HG03045 (cell line): ENCODE results near the gene MED13L.
"Not testable (repeated sequence)": the region's sequence is repeated elsewhere in the genome, so short reads cannot be mapped to it uniquely, and the experiment has no call there.

Source experiments
- ATAC-seq: cut with Tn5 transposase; IDR thresholded peaks from one replicate; pipeline ENCODE4 v1.9.1; 2021; ENCODE audit warnings: mild to moderate bottlenecking, moderate library complexity; ENCODE audit not compliant: unreplicated experiment

MED13L gene

DNA sequence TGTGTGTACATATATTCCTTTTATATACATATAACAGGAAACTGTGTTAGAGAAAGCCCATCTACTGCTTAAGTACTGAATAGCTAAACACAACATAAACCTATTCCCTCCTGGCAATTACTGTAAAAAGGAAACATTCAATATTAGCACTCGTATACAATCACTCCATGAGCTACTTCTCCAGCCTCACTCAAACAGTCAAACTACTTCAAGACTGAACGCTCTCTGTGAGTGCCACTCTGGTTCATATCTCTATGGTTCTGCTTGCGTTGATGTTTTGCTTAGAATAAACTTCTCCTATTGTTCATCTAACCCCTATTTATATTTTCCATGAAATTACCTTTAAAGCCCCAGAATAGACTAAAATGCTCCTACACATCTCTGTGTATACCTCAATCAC, 243.7 kb downstream of the MED13L start:
- ATAC-seq: no peak

DNA sequence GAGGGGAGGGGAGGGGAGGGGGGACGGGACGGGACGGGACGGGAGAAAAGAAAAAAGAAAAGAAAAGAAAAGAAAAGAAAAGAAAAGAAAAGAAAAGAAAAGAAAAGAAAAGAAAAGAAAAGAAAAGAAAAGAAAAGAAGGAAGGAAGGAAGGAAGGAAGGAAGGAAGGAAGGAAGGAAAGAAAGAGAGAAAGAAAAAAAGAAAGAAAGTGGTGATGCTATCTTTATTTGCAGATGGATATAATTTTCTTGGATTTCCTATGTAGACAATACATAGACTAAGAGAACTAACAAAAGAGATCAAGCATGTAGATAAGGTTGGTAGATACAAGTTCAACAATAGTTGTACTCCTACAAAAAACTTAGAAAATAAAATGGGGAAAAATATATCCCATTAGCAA, 245.9 kb downstream of the MED13L start:
- not testable (repeated sequence) for ATAC-seq

GRCh38 chr12:116028619-116029018, 248.9 kb downstream of the MED13L start:
- ATAC-seq: no peak

- ATAC-seq: no peak
These were observed 250.0 kb downstream of the MED13L start for GRCh38 chr12:116027551-116027821.

GRCh38 chr12:116026768-116027550, 250.5 kb downstream of the MED13L start:
- ATAC-seq: no peak

- ATAC-seq: no peak
These were observed 251.1 kb downstream of the MED13L start for GRCh38 chr12:116026346-116026745.

DNA sequence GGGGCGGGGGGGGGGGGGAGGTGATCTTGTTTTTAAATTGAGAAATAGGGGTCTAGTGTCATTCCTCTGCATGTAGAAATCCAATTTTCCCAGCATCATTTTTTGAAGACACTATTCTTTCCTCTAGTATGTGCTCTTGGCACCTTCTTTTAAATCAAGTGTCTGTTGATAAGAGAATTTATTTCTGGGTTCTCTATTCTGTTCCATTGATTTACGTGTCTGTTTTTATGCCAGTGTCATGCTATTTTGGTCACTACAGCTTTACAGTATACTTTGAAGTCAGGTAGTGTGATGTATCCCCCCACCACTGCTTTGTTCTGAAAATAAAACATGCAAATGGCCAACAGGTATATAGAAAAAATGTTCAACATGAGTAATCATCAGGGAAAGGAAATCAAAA, 252.7 kb downstream of the MED13L start:
- ATAC-seq: no peak

GRCh38 chr12:116019415-116019814, 258.1 kb downstream of the MED13L start:
- no peak for ATAC-seq

DNA sequence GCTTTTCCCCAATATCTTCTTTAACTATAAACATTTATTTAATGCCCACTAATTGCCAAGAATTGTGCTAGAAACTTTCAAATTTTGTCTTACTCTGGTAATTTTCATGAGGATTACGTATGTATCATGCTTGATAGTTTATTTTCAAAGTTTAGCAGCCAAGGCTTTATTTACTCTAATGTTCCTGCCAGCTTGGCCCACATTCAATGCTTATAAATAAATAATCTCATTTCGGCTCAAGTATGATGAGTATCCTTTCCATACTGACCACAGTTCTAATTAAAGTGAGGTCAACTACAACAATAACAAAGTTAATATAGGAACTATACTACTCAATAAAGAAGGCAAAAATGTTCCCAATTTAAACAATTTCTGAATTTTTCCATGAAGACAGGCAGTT, 259.2 kb downstream of the MED13L start:
- ATAC-seq: no peak

DNA sequence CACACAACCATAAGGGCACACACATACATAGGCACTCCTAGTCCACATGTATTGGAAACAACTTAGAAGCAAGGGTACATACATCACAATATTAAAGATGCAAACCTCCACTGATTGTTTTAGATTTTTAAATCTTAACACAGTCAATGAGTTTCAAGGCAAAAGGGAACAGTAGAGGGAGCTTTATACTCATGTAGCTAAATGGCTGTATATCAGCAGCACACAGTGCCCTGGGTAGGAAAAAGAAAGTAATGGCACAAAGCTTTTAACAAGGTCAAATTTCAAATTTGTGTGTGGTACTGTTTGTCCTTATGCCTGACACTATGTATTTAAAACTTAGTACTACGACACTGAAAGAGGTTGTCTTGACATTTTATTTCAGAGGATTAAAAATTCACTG, 262.0 kb downstream of the MED13L start:
- no peak for ATAC-seq

DNA sequence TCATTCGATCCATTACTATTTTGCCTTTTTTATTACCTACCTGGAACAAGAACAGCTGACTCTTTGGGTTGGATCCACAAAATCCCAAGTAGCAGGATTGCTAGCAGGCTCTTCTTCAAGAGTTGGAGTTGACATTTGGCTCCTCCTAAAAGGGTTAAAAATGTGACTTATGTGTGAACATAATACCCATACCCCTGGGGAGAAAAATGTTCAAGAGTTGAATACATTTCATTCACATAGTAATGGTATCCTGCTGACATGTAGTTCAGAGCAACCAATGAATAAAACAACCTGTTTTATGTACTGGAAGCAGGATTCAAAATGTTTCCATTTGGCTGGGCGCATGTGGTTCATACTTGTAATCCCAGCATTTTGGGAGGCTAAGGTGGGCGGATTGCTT, 264.7 kb downstream of the MED13L start:
- ATAC-seq: no peak

DNA sequence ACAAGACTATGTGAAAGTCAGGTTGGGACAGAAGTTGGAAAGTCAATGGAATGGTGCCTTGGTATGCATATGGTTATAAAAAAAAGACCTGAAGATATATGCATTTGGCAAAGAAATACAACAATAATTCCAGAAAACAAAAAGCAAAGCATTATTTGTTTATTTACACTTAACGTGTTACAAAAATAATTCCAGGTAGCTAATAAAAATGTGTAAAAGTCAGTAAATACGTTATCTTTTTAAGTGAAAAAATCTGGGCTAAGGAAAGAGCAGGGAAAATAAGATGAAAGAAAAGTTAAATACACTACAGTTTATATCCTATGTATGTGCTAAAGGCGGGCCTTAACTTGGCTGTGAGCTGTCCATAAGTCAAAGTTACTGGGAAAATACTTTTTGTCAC, 266.3 kb downstream of the MED13L start:
- ATAC-seq: no peak

- ATAC-seq: no peak
These were observed 267.0 kb downstream of the MED13L start for GRCh38 chr12:116010467-116010866.

DNA sequence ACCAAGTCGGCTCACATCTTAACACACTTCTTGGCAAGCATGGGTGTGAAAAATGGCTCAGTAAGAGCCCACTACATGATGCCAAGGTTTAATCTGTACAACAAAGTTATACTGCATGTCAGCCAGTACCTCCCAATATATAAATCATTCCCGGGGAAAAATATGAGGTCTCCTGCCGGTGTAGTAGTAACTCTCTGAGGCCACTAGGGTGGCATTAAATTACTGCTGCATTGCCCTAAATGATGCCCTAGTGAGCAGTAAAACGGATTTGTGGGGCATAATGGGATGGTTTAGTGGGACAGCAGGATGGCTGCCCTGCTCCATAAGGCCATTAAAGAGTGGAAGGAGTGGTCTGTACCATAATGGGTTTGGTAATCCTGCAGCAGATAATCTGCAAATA, 267.7 kb downstream of the MED13L start:
- no peak for ATAC-seq

- no peak for ATAC-seq
These were observed 271.4 kb downstream of the MED13L start for GRCh38 chr12:116006141-116006540.

GRCh38 chr12:116002890-116003536, 274.5 kb downstream of the MED13L start:
- no peak for ATAC-seq

DNA sequence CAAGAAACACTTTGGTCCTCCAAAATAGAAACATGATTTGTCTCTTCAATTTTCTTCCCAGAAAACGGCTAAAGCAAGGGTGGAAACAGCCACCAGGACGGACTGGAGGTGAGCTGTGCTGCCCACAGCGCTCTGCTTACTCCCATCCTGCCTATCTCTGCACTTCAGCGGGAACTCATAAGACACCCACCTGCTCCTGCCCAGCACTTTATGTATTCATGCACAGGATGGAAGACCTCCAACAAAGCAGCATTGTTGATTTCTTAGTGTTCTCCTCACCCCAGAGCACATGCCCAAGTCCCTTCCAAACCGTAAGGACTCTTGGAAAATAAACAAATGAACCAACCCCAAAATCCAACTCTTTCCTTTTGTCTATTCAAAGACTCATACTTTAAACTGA, 277.2 kb downstream of the MED13L start:
- no peak for ATAC-seq

- no peak for ATAC-seq
These were observed 277.9 kb downstream of the MED13L start for GRCh38 chr12:115999582-115999981.

GRCh38 chr12:115998794-115999478, 278.6 kb downstream of the MED13L start:
- no peak for ATAC-seq

DNA sequence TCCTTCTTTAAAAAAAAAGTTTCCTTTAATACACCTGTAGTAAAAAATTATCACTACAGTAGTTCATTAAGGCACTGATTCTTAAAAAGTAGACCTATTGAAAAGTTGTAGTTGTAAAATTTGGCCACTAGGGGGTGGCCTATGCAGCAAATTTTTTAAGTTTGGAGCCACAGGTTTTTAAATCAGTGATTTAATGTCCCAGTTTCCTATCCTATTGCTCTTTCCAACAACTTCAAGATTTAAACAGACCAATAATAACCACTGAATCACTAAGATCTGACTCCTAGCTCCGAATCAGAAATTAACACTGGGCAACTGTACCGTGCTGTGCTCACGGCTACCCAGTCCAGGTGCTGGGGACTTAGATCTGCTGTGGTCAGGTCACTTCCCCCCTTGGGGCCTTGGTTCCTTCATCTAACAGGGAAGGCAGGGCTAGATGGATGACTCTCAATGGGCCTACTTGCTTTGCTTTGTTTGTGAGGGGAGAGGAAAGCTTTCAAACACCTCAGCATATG, 279.3 kb downstream of the MED13L start:
- ATAC-seq: no peak

GRCh38 chr12:115993737-115994136, 283.8 kb downstream of the MED13L start:
- ATAC-seq: no peak

DNA sequence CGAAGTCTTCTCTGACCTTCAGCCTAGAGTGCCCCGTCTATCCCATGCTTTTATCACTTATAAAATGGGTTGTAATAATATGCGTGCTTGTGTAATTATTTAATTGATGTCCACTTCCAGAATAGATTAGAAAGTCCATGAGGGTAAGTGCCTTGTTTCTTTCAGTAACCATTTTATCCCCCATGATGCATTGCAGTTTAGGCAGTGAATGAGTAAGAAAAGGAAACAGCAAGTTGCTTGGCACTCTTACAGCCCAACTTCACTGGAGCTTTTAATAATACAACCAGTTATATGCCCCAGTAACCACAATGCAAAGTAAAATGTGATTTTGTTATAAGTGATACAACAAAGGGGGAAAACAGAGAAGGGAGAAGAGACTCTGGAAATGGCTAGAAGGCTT, 287.3 kb downstream of the MED13L start:
- ATAC-seq: no peak
